T-cell (primary cell): Measurements from ENCODE around the gene ALB. TPM values are rescaled to one million over a fixed set of nuclear protein-coding genes. Genes with fewer than 3 reads are reported as not detected.

Experiments used
- ATAC-seq, 4 experiments: fragments of 200-7000 bp in 3 of 4; fragments of 150-1000 bp in 1 of 4; cut with Tn5 transposase; replicated peaks in 1 of 4; 1 replicate in 3 of 4; 2 replicates in 1 of 4; pipeline ENCODE4 v1.10.0; 2021; ENCODE audit warnings: moderate library complexity in 3 of 4, mild to moderate bottlenecking in 2 of 4, moderate number of reproducible peaks in 1 of 4
- CTCF ChIA-PET, 2 donors: fragments of 300-600 bp; sonication (Branson Sonifier 250); formaldehyde crosslinking; loops; one replicate each; lab custom pipeline; 2022; ENCODE audit warnings: antibody characterized with exemption in 2 of 2; lab: Charles Lee
- POLR2A ChIA-PET, 2 donors: fragments of 300-600 bp; sonication (Branson Sonifier 250); formaldehyde crosslinking; loops; one replicate each; lab custom pipeline; 2022; ENCODE audit warnings: antibody characterized with exemption in 2 of 2; lab: Charles Lee
- DNase-seq, 35 experiments: peaks; one replicate each; pipeline versions ENCODE4 v3.0.0 to v3.0.0-alpha.2; 2013 to 2023
- H3K27ac ChIP-seq: one replicate; pipeline ENCODE4 v1.5.1; 2013; ENCODE audit warnings: low read length
- H3K27me3 ChIP-seq, 2 experiments: replicated peaks in 1 of 2; 1 replicate in 1 of 2; 2 replicates in 1 of 2; pipeline versions ENCODE4 v1.6.1 to v1.7.0; 2013; ENCODE audit warnings: low read length in 1 of 2, mixed read lengths in 1 of 2; ENCODE audit not compliant: control insufficient read depth in 2 of 2, insufficient read depth in 2 of 2; ENCODE audit errors: extremely low read depth in 1 of 2
- H3K36me3 ChIP-seq, 2 donors: 1 replicate in 1 of 2; 2 replicates in 1 of 2; pipeline versions ENCODE4 v1.6.1 to v1.7.0; 2013; ENCODE audit warnings: low read length in 1 of 2; ENCODE audit not compliant: control insufficient read depth in 2 of 2, insufficient read depth in 1 of 2; ENCODE audit errors: extremely low read depth in 1 of 2
- H3K4me1 ChIP-seq, 2 experiments: 1 replicate in 1 of 2; 2 replicates in 1 of 2; pipeline versions ENCODE4 v1.6.1 to v1.7.0; 2013; ENCODE audit warnings: low read length in 2 of 2, mixed read lengths in 1 of 2; ENCODE audit not compliant: insufficient read depth in 2 of 2, control insufficient read depth in 1 of 2; ENCODE audit errors: extremely low read depth in 1 of 2
- H3K4me3 ChIP-seq, 2 donors: 1 replicate in 1 of 2; 2 replicates in 1 of 2; pipeline versions ENCODE4 v1.5.1 to v1.7.0; 2013; ENCODE audit warnings: mild to moderate bottlenecking in 2 of 2, low read length in 1 of 2, moderate library complexity in 1 of 2; ENCODE audit not compliant: control insufficient read depth in 1 of 2; ENCODE audit errors: extremely low read depth in 1 of 2
- H3K9me3 ChIP-seq: 2 replicates; pipeline ENCODE4 v1.7.0; 2013
- H3K27ac Mint-ChIP-seq, 2 donors: one replicate each; pipeline ENCODE4 v1.8.0; 2020 to 2021; ENCODE audit warnings: mild to moderate bottlenecking in 2 of 2, mixed read lengths in 2 of 2
- H3K27me3 Mint-ChIP-seq, 2 donors: one replicate each; pipeline ENCODE4 v1.8.0; 2021 to 2022; ENCODE audit warnings: mixed read lengths in 2 of 2
- H3K36me3 Mint-ChIP-seq: one replicate; pipeline ENCODE4 v1.8.0; 2021; ENCODE audit warnings: mixed read lengths
- H3K4me1 Mint-ChIP-seq, 3 donors: one replicate each; pipeline ENCODE4 v1.8.0; 2020 to 2022; ENCODE audit warnings: mixed read lengths in 3 of 3, mild to moderate bottlenecking in 1 of 3
- H3K4me3 Mint-ChIP-seq, 3 donors: one replicate each; pipeline ENCODE4 v1.8.0; 2020 to 2022; ENCODE audit warnings: mild to moderate bottlenecking in 3 of 3, mixed read lengths in 3 of 3, moderate library complexity in 3 of 3
- H3K9me3 Mint-ChIP-seq, 3 donors: one replicate each; pipeline ENCODE4 v1.8.0; 2020 to 2022; ENCODE audit warnings: mixed read lengths in 3 of 3
- whole genome bisulfite sequencing: methylation state at CpG from one replicate; pipeline ENCODE4 v1.1.5; 2013; ENCODE audit warnings: missing lambda C conversion rate; ENCODE audit not compliant: insufficient coverage; 5-methylcytosine and 5-hydroxymethylcytosine counted together
- total RNA-seq, 35 experiments: library from RNA in 6 of 35; stranded (reverse) in 6 of 35; fragments of 120-200 nt in 1 of 35; gene quantifications; one replicate each; pipeline versions ENCODE4 v1.2.1 to v1.2.4 and lab custom pipeline; 2013 to 2026

Gene ALB
- total RNA-seq, 5 donors from 2014 or later (not counting 1 experiment from before 2014, with no cell fraction given) = 30.4 to 58.6 (median 33.6) TPM; not detected in 2

- Histone ChIP-seq H3K4me3 (no peak overlapping the region), H3K27me3 (no peaks in the 10 kb centered on the region), H3K9me3 (no peaks in the 10 kb centered on the region), H3K27ac (no peak overlapping the region), H3K4me1 (no peaks in the 10 kb centered on the region), H3K36me3 (no peaks in the 10 kb centered on the region)
- DNase-seq (no peak), ATAC-seq (no peak)
- Mint-ChIP-seq H3K9me3 (no peaks in the 10 kb centered on the region), H3K27me3 (peaks cover 6 to 13% of the 10 kb centered on the region in 2 donors), H3K4me1 (no peaks in the 10 kb centered on the region), H3K27ac (no peak overlapping the region), H3K36me3 (no peaks in the 10 kb centered on the region), H3K4me3 (no peak overlapping the region)
- ChIA-PET CTCF (interaction anchor here in 1 of 2 donors (1.4 kb wide), 1 partner anchor 8 kb away, joined by 7 read pairs; no protein-coding TSS in a partner anchor), POLR2A (no interaction called here)
- no CpG with 5 or more reads among the region's 1 CpG for WGBS
Measured at GRCh38 chr4:73438048-73438447, 34.0 kb downstream of the ALB start.

GRCh38 chr4:73438582-73439215 is 34.6 kb downstream of the ALB start:
- DNase-seq = no peak
- Histone ChIP-seq H3K36me3 (no peaks in the 10 kb centered on the region), H3K4me1 (no peaks in the 10 kb centered on the region), H3K9me3 (no peaks in the 10 kb centered on the region), H3K27me3 (no peaks in the 10 kb centered on the region), H3K27ac (no peak overlapping the region), H3K4me3 (no peak overlapping the region)
- no CpG with 5 or more reads among the region's 2 CpGs for WGBS
- ChIA-PET CTCF (interaction anchor here in 1 of 2 donors (0.6 kb wide), 1 partner anchor 493 kb away, joined by 3 read pairs; no protein-coding TSS in a partner anchor), POLR2A (no interaction called here)
- no peaks in the 10 kb centered on the region for H3K4me1 Mint-ChIP-seq
- H3K27ac Mint-ChIP-seq = no peak overlapping the region
- no peak overlapping the region for H3K4me3 Mint-ChIP-seq
- H3K9me3 Mint-ChIP-seq = no peaks in the 10 kb centered on the region
- ATAC-seq = no peak
- no peaks in the 10 kb centered on the region for H3K36me3 Mint-ChIP-seq
- peaks cover 6 to 13% of the 10 kb centered on the region in 2 donors for H3K27me3 Mint-ChIP-seq

- CTCF ChIA-PET = no interaction called here
- Mint-ChIP-seq H3K4me3 (no peak overlapping the region), H3K36me3 (no peaks in the 10 kb centered on the region), H3K4me1 (no peaks in the 10 kb centered on the region), H3K27me3 (peaks cover 6 to 13% of the 10 kb centered on the region in 2 donors), H3K27ac (no peak overlapping the region), H3K9me3 (no peaks in the 10 kb centered on the region)
- POLR2A ChIA-PET = no interaction called here
- DNase-seq (no peak), ATAC-seq (no peak)
- no peak overlapping the region for H3K27ac ChIP-seq
- H3K4me1 ChIP-seq = no peaks in the 10 kb centered on the region
- no peaks in the 10 kb centered on the region for H3K9me3 ChIP-seq
- no peaks in the 10 kb centered on the region for H3K36me3 ChIP-seq
- H3K4me3 ChIP-seq = no peak overlapping the region
- WGBS = no CpG with 5 or more reads among the region's 2 CpGs
- no peaks in the 10 kb centered on the region for H3K27me3 ChIP-seq
Measured at GRCh38 chr4:73439445-73439844, 35.4 kb downstream of the ALB start.

DNA sequence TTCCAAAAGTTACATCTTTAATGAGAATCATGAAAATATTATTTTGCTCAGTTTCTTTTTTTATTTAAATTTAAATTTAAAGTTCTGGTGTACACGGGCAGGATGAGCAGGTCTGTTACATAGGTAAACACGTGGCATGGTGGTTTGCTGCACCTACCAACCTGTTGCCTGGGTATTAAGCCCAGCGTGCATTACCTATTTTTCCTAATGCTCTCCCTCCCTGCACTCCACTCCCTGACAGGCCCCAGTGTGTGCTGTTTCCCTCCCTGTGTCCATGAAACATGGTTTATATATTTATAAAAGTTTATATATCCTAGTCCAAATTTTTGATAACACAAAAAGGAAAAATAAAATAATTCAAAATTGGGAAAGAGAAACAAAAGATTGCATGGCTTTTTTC is 35.9 kb downstream of the ALB start:
- ATAC-seq (no peak), DNase-seq (no peak)
- no peaks in the 10 kb centered on the region for H3K4me1 Mint-ChIP-seq
- H3K27ac Mint-ChIP-seq = no peak overlapping the region
- Histone ChIP-seq H3K27ac (no peak overlapping the region), H3K4me1 (no peaks in the 10 kb centered on the region), H3K36me3 (no peaks in the 10 kb centered on the region), H3K4me3 (no peak overlapping the region), H3K27me3 (no peaks in the 10 kb centered on the region), H3K9me3 (no peaks in the 10 kb centered on the region)
- H3K27me3 Mint-ChIP-seq = peaks cover 6 to 13% of the 10 kb centered on the region in 2 donors
- no peaks in the 10 kb centered on the region for H3K9me3 Mint-ChIP-seq
- POLR2A ChIA-PET = no interaction called here
- no CpG with 5 or more reads among the region's 3 CpGs for WGBS
- no peaks in the 10 kb centered on the region for H3K36me3 Mint-ChIP-seq
- no peak overlapping the region for H3K4me3 Mint-ChIP-seq
- CTCF ChIA-PET = no interaction called here

GRCh38 chr4:73440653-73441052 is 36.6 kb downstream of the ALB start:
- Mint-ChIP-seq H3K4me1 (no peaks in the 10 kb centered on the region), H3K27ac (no peak overlapping the region), H3K36me3 (no peaks in the 10 kb centered on the region), H3K4me3 (no peak overlapping the region), H3K9me3 (no peaks in the 10 kb centered on the region), H3K27me3 (peaks cover 6 to 13% of the 10 kb centered on the region in 2 donors)
- Histone ChIP-seq H3K27me3 (no peaks in the 10 kb centered on the region), H3K9me3 (no peaks in the 10 kb centered on the region), H3K27ac (no peak overlapping the region), H3K4me1 (no peaks in the 10 kb centered on the region), H3K4me3 (no peak overlapping the region), H3K36me3 (no peaks in the 10 kb centered on the region)
- ChIA-PET CTCF (no interaction called here), POLR2A (no interaction called here)
- DNase-seq = no peak
- no CpG with 5 or more reads among the region's 3 CpGs for WGBS
- no peak for ATAC-seq

GRCh38 chr4:73442275-73442674 is 38.2 kb downstream of the ALB start:
- POLR2A ChIA-PET = no interaction called here
- Histone ChIP-seq H3K27me3 (no peaks in the 10 kb centered on the region), H3K36me3 (no peaks in the 10 kb centered on the region), H3K4me1 (no peaks in the 10 kb centered on the region), H3K4me3 (no peak overlapping the region), H3K27ac (no peak overlapping the region), H3K9me3 (no peaks in the 10 kb centered on the region)
- no peaks in the 10 kb centered on the region for H3K36me3 Mint-ChIP-seq
- no peaks in the 10 kb centered on the region for H3K4me1 Mint-ChIP-seq
- WGBS = no CpG with 5 or more reads among the region's 5 CpGs
- DNase-seq (no peak), ATAC-seq (no peak)
- peaks cover 3 to 9% of the 10 kb centered on the region in 2 donors for H3K27me3 Mint-ChIP-seq
- no peaks in the 10 kb centered on the region for H3K9me3 Mint-ChIP-seq
- no peak overlapping the region for H3K4me3 Mint-ChIP-seq
- CTCF ChIA-PET = no interaction called here
- no peak overlapping the region for H3K27ac Mint-ChIP-seq
